H9 (cell line): ENCODE data around the gene SSUH2. TPM values are rescaled to one million over a fixed set of nuclear protein-coding genes. Genes with fewer than 3 reads are reported as not detected.

Experiments
- DNase-seq: peaks from one replicate; pipeline ENCODE4 v3.0.0-alpha.2; 2017
- H2AFZ ChIP-seq: one replicate; pipeline ENCODE4 v1.6.1; 2013; ENCODE audit warnings: mild to moderate bottlenecking, low read length, control low read depth, moderate library complexity
- H2AK5ac ChIP-seq: 2 replicates; pipeline ENCODE4 v1.6.1; 2013; ENCODE audit warnings: low read length, control low read depth, mixed read lengths; ENCODE audit not compliant: insufficient read length
- H2BK120ac ChIP-seq: one replicate; pipeline ENCODE4 v1.6.1; 2013; ENCODE audit warnings: low read depth, mild to moderate bottlenecking, low read length, control low read depth, inconsistent platforms; ENCODE audit not compliant: poor library complexity, severe bottlenecking
- H2BK12ac ChIP-seq: 2 replicates; pipeline ENCODE4 v1.6.1; 2013; ENCODE audit warnings: low read length, control low read depth, mixed read lengths, low read depth; ENCODE audit not compliant: insufficient read length
- H2BK15ac ChIP-seq: 2 replicates; pipeline ENCODE4 v1.6.1; 2013; ENCODE audit warnings: low read depth, low read length, control low read depth
- H2BK20ac ChIP-seq: one replicate; pipeline ENCODE4 v1.6.1; 2013; ENCODE audit warnings: low read depth, mild to moderate bottlenecking, low read length, control low read depth, inconsistent platforms; ENCODE audit not compliant: poor library complexity, severe bottlenecking
- H2BK5ac ChIP-seq: 2 replicates; pipeline ENCODE4 v1.6.1; 2013; ENCODE audit warnings: low read length, control low read depth, mixed read lengths; ENCODE audit not compliant: insufficient read length
- H3K14ac ChIP-seq: 2 replicates; pipeline ENCODE4 v1.6.1; 2013; ENCODE audit warnings: low read length, control low read depth; ENCODE audit not compliant: insufficient read depth
- H3K18ac ChIP-seq: 2 replicates; pipeline ENCODE4 v1.6.1; 2013; ENCODE audit warnings: low read depth, mild to moderate bottlenecking, mixed read lengths, low read length, control low read depth; ENCODE audit not compliant: insufficient read length
- H3K23ac ChIP-seq: 2 replicates; pipeline ENCODE4 v1.6.1; 2013; ENCODE audit warnings: low read length, control low read depth, mixed read lengths, low read depth; ENCODE audit not compliant: insufficient read length
- H3K23me2 ChIP-seq: 2 replicates; pipeline ENCODE4 v1.6.1; 2013; ENCODE audit warnings: low read depth, mild to moderate bottlenecking, mixed read lengths, low read length, control low read depth; ENCODE audit not compliant: insufficient read length, poor library complexity, severe bottlenecking
- H3K27ac ChIP-seq: 2 replicates; pipeline ENCODE4 v1.5.1; 2013; ENCODE audit warnings: low read length, control low read depth, mixed read lengths, low read depth; ENCODE audit not compliant: insufficient read length
- H3K27me3 ChIP-seq: 2 replicates; pipeline ENCODE4 v1.6.1; 2013; ENCODE audit warnings: low read length, control low read depth, inconsistent platforms; ENCODE audit not compliant: insufficient read depth
- H3K4ac ChIP-seq: 2 replicates; pipeline ENCODE4 v1.6.1; 2013; ENCODE audit warnings: low read depth, mild to moderate bottlenecking, control low read depth, inconsistent platforms, low read length, moderate library complexity
- H3K4me1 ChIP-seq: 2 replicates; pipeline ENCODE4 v1.6.1; 2013; ENCODE audit warnings: low read length, control low read depth, inconsistent platforms; ENCODE audit not compliant: insufficient read depth
- H3K4me2 ChIP-seq: 2 replicates; pipeline ENCODE4 v1.6.1; 2013; ENCODE audit warnings: low read length, control low read depth, mixed read lengths; ENCODE audit not compliant: insufficient read length, insufficient read depth
- H3K56ac ChIP-seq: 2 replicates; pipeline ENCODE4 v1.6.1; 2013; ENCODE audit warnings: low read depth, mild to moderate bottlenecking, mixed read lengths, low read length, control low read depth; ENCODE audit not compliant: insufficient read length
- H3K79me1 ChIP-seq: 2 replicates; pipeline ENCODE4 v1.6.1; 2013; ENCODE audit warnings: low read depth, mild to moderate bottlenecking, moderate library complexity, low read length, control low read depth, inconsistent platforms; ENCODE audit not compliant: insufficient read depth, poor library complexity, severe bottlenecking
- H3K79me2 ChIP-seq: 2 replicates; pipeline ENCODE4 v1.6.1; 2013; ENCODE audit warnings: low read length, control low read depth, inconsistent platforms; ENCODE audit not compliant: insufficient read depth
- H3K9ac ChIP-seq: 2 replicates; pipeline ENCODE4 v1.6.1; 2013; ENCODE audit warnings: low read length, control low read depth, mixed read lengths; ENCODE audit not compliant: insufficient read length; ENCODE audit errors: extremely low read depth
- H3K9me3 ChIP-seq: one replicate; pipeline ENCODE4 v1.6.1; 2013; ENCODE audit warnings: low read depth, low read length, inconsistent platforms; ENCODE audit not compliant: control insufficient read depth
- H3T11ph ChIP-seq: one replicate; pipeline ENCODE4 v1.6.1; 2013; ENCODE audit warnings: mild to moderate bottlenecking, low read length, control low read depth, inconsistent platforms
- H4K20me1 ChIP-seq: one replicate; pipeline ENCODE4 v1.6.1; 2013; ENCODE audit not compliant: control insufficient read depth, insufficient read length, insufficient read depth
- H4K5ac ChIP-seq: 2 replicates; pipeline ENCODE4 v1.6.1; 2013; ENCODE audit warnings: low read depth, mild to moderate bottlenecking, mixed read lengths, low read length, control low read depth; ENCODE audit not compliant: insufficient read length
- H4K8ac ChIP-seq: replicated peaks from 2 replicates; pipeline ENCODE4 v1.6.1; 2013; ENCODE audit warnings: low read length, control low read depth, mixed read lengths, low read depth; ENCODE audit not compliant: insufficient read length
- H4K91ac ChIP-seq: 2 replicates; pipeline ENCODE4 v1.6.1; 2013; ENCODE audit warnings: low read depth, mild to moderate bottlenecking, moderate library complexity, mixed read lengths, low read length, control low read depth; ENCODE audit not compliant: insufficient read length
- H3K27ac Mint-ChIP-seq, 3 experiments: 2 replicates in 2 of 3; 3 replicates in 1 of 3; pipeline ENCODE4 v1.8.0; 2020 to 2021; ENCODE audit warnings: mixed read lengths in 3 of 3, mild to moderate bottlenecking in 1 of 3, moderate library complexity in 1 of 3
- H3K27me3 Mint-ChIP-seq: 2 replicates; pipeline ENCODE4 v1.8.0; 2021; ENCODE audit warnings: low read depth, mild to moderate bottlenecking, moderate library complexity, mixed read lengths
- H3K36me3 Mint-ChIP-seq, 3 experiments: 2 replicates in 2 of 3; 3 replicates in 1 of 3; pipeline ENCODE4 v1.8.0; 2020 to 2021; ENCODE audit warnings: low read depth in 3 of 3, mixed read lengths in 3 of 3; ENCODE audit not compliant: insufficient read depth in 1 of 3
- H3K4me1 Mint-ChIP-seq, 2 experiments: 2 replicates each; pipeline ENCODE4 v1.8.0; 2020; ENCODE audit warnings: mixed read lengths in 2 of 2
- H3K4me3 Mint-ChIP-seq, 2 experiments: 2 replicates in 1 of 2; 3 replicates in 1 of 2; pipeline ENCODE4 v1.8.0; 2020 to 2021; ENCODE audit warnings: mild to moderate bottlenecking in 2 of 2, mixed read lengths in 2 of 2, moderate library complexity in 1 of 2
- H3K9me3 Mint-ChIP-seq, 2 experiments: 2 replicates in 1 of 2; 3 replicates in 1 of 2; pipeline ENCODE4 v1.8.0; 2020; ENCODE audit warnings: mild to moderate bottlenecking in 2 of 2, mixed read lengths in 2 of 2, moderate library complexity in 1 of 2
- WGBS: extraction: QIAGEN DNeasy Blood & Tissue Kit; methylation state at CpG from one replicate; pipeline ENCODE4 v1.1.7; 2013; ENCODE audit warnings: missing lambda C conversion rate, low lambda C conversion rate, mixed read lengths; ENCODE audit not compliant: insufficient read length; ENCODE audit errors: extremely low coverage; 5-methylcytosine and 5-hydroxymethylcytosine counted together
- total RNA-seq: library from RNA; stranded (reverse); gene quantifications from 2 replicates; pipeline ENCODE4 v1.2.1, GENCODE V29; 2021
- TF ChIP-seq, protein P1 (sequence below): fragments of 200-600 bp; sonication (generic); conservative IDR thresholded peaks from 3 replicates; pipeline ENCODE4 v1.8.0; 2021; ENCODE audit warnings: antibody characterized with exemption, mild to moderate bottlenecking

The SSUH2 gene
- total RNA-seq, 1 experiment from 2014 or later, result 0.61 TPM

DNA sequence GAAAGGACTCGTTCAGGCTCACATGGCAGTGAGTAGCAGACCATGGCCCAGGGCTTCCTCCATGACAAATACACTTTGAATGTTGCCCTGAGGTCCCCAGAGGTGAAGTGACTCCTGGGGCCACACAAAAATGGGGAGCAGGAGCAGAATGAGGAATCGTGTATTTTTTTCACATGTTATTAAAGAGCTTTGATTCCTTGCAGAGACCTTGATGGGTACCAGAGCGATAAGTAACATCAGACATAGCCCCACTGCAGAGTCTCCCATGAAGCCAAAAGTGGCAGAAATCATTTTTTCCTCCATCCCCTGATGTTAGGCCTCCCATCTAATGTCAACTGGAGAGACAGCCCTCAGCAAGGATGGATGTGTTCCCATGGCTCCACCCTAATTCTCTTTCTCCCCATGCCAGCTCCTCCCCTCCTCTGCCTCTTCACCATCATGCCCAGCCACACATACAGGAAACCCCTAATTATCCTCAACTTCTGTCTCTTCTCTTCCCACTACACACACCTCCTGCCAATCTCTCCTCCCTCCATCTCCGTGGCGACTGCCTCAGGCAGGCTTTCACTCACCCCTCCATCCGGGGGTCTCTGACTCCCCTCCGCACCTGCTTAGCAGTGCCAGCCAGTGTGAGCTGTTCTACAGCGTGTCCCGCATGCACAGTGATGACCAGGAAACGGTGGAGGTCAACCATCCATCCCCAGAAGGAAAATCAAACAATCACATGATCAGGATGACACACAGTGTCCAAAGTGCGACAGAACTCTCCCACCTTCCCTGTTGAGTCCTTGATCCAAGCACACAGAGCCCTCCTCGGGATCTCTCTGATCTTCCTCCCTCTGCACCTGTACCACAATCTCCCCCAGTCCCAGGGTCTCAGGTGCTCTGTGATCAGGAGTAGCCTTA, 7.1 kb upstream of the SSUH2 start:
- Histone ChIP-seq H3K23me2 (no peaks in the 10 kb centered on the region), H4K20me1 (no peaks in the 10 kb centered on the region), H2BK15ac (no peak overlapping the region), H2BK20ac (no peak overlapping the region), H4K5ac (no peak overlapping the region), H3K79me1 (no peaks in the 10 kb centered on the region), H4K8ac (no peak overlapping the region), H4K91ac (no peak overlapping the region), H3K27ac (no peak overlapping the region), H3K9ac (no peak overlapping the region), H2AFZ (no peak overlapping the region), H3K4ac (no peak overlapping the region), H3K14ac (no peak overlapping the region), H3K56ac (no peak overlapping the region), H3K9me3 (no peaks in the 10 kb centered on the region), H2BK5ac (no peak overlapping the region), H3T11ph (no peak overlapping the region), H3K18ac (no peak overlapping the region), H2AK5ac (no peak overlapping the region), H2BK12ac (no peak overlapping the region), H3K27me3 (no peaks in the 10 kb centered on the region), H3K4me1 (no peaks in the 10 kb centered on the region), H2BK120ac (no peak overlapping the region), H3K79me2 (no peaks in the 10 kb centered on the region), H3K23ac (no peak overlapping the region), H3K4me2 (no peak overlapping the region)
- peaks cover 7 to 9% of the 10 kb centered on the region in 2 experiments; a peak in 4 of 5 replicates for H3K9me3 Mint-ChIP-seq
- TF ChIP-seq, protein P1, sequence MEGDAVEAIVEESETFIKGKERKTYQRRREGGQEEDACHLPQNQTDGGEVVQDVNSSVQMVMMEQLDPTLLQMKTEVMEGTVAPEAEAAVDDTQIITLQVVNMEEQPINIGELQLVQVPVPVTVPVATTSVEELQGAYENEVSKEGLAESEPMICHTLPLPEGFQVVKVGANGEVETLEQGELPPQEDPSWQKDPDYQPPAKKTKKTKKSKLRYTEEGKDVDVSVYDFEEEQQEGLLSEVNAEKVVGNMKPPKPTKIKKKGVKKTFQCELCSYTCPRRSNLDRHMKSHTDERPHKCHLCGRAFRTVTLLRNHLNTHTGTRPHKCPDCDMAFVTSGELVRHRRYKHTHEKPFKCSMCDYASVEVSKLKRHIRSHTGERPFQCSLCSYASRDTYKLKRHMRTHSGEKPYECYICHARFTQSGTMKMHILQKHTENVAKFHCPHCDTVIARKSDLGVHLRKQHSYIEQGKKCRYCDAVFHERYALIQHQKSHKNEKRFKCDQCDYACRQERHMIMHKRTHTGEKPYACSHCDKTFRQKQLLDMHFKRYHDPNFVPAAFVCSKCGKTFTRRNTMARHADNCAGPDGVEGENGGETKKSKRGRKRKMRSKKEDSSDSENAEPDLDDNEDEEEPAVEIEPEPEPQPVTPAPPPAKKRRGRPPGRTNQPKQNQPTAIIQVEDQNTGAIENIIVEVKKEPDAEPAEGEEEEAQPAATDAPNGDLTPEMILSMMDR, result no peak
- H3K4me3 Mint-ChIP-seq, result no peak overlapping the region
- H3K27me3 Mint-ChIP-seq, result peaks cover 29% of the 10 kb centered on the region
- no peak for DNase-seq
- H3K27ac Mint-ChIP-seq, result no peak overlapping the region
- H3K36me3 Mint-ChIP-seq, result 0 out of 7 replicates have a peak, but pooled peaks cover 0 to 5% (median 0%) of the 10 kb centered on the region in 3 experiments
- H3K4me1 Mint-ChIP-seq, result no peaks in the 10 kb centered on the region
- WGBS, result no CpG with 5 or more reads among the region's 12 CpGs
